HepG2 (cell line): ENCODE measurements around the gene SAMD13. TPM values are rescaled to one million over a fixed set of nuclear protein-coding genes. Genes with fewer than 3 reads are reported as not detected.

Experiments used
- ATAC-seq: fragments of 200-7000 bp; cut with Tn5 transposase; 3 replicates; pipeline ENCODE4 v1.9.1; 2020; ENCODE audit warnings: mild to moderate bottlenecking, moderate library complexity
- BruUV-seq: library from RNA; stranded (reverse); fragments of 400-500 nt; replicated peaks from 2 replicates; lab custom pipeline; 2021; lab: Mats Ljungman, UMichigan
- CTCF ChIA-PET: fragments of 300-600 bp; formaldehyde crosslinking; extraction: SDS; loops from one replicate; lab custom pipeline; 2021; ENCODE audit warnings: low total read pairs, inconsistent platforms, low intra/inter-chr PET ratio; lab: Yijun Ruan, JAX
- POLR2A ChIA-PET: fragments of 350-600 bp; sonication (Branson Sonifier 250); formaldehyde crosslinking; loops from one replicate; lab custom pipeline; 2020; ENCODE audit warnings: antibody characterized with exemption, inconsistent platforms; lab: Yijun Ruan, JAX
- DNase-seq: peaks from one replicate; pipeline ENCODE4 v3.0.0-alpha.2; 2015; ENCODE audit warnings: low spot score
- FAIRE-seq: peaks from 3 replicates; lab custom pipeline; 2011; peaks lifted over from hg19 to GRCh38; lab: Jason Lieb, UNC
- H2AFZ ChIP-seq: one replicate; pipeline ENCODE4 v1.6.1; 2011; ENCODE audit warnings: low read length, inconsistent platforms
- H3K27ac ChIP-seq: fragments of 300-600 bp; 3 replicates; pipeline ENCODE4 v1.8.0; 2011; ENCODE audit warnings: mixed run types, mild to moderate bottlenecking, mixed read lengths, low read length, inconsistent platforms; ENCODE audit not compliant: insufficient read depth; ENCODE audit errors: extremely low read length
- H3K27me3 ChIP-seq, 2 experiments: fragments of 200-600 bp in 1 of 2; 2 replicates in 1 of 2; 3 replicates in 1 of 2; pipeline versions ENCODE4 v1.6.0 to v1.8.0; 2011; ENCODE audit warnings: low read length in 2 of 2, mild to moderate bottlenecking in 2 of 2, moderate library complexity in 2 of 2, inconsistent platforms in 1 of 2; ENCODE audit not compliant: insufficient read depth in 2 of 2, control insufficient read depth in 1 of 2
- H3K36me3 ChIP-seq, 2 experiments: fragments of 200-600 bp in 1 of 2; replicated peaks in 1 of 2; 2 replicates in 1 of 2; 3 replicates in 1 of 2; pipeline versions ENCODE4 v1.5.1 to v1.8.0; 2011; ENCODE audit warnings: low read length in 2 of 2, inconsistent platforms in 1 of 2; ENCODE audit not compliant: insufficient read depth in 2 of 2, control insufficient read depth in 1 of 2
- H3K4me1 ChIP-seq: 2 replicates; pipeline ENCODE4 v1.5.1; 2012; ENCODE audit warnings: low read length, inconsistent platforms; ENCODE audit not compliant: insufficient read depth
- H3K4me2 ChIP-seq: 2 replicates; pipeline ENCODE4 v1.6.0; 2011; ENCODE audit warnings: low read depth, low read length, inconsistent platforms
- H3K4me3 ChIP-seq, 3 experiments: fragments of 200-600 bp in 1 of 3; sonication (generic), shearing (Covaris generic) in 1 of 3; replicated peaks in 1 of 3; 2 replicates each; pipeline ENCODE4 v1.5.1; 2011 to 2016; ENCODE audit warnings: low read length in 3 of 3, inconsistent platforms in 2 of 3, low read depth in 2 of 3, mild to moderate bottlenecking in 2 of 3, control low read depth in 1 of 3, mixed read lengths in 1 of 3; ENCODE audit not compliant: insufficient read depth in 1 of 3
- H3K79me2 ChIP-seq: one replicate; pipeline ENCODE4 v1.6.1; 2011; ENCODE audit warnings: low read length, inconsistent platforms; ENCODE audit not compliant: insufficient read depth
- H3K9ac ChIP-seq: 2 replicates; pipeline ENCODE4 v1.6.0; 2011; ENCODE audit warnings: mild to moderate bottlenecking, low read depth, low read length, inconsistent platforms; ENCODE audit not compliant: insufficient read depth
- H3K9me3 ChIP-seq: 2 replicates; pipeline ENCODE4 v1.5.1; 2012; ENCODE audit warnings: mild to moderate bottlenecking, low read length
- H4K20me1 ChIP-seq: 2 replicates; pipeline ENCODE4 v1.6.0; 2011; ENCODE audit warnings: inconsistent platforms, mild to moderate bottlenecking, low read length, moderate library complexity; ENCODE audit not compliant: insufficient read depth
- AHDC1 ChIP-seq: sonication (generic); formaldehyde crosslinking; IDR thresholded peaks from 2 replicates; pipeline ENCODE4 v1.5.1; 2020; ENCODE audit warnings: mild to moderate bottlenecking, missing genetic modification reagents, borderline replicate concordance
- EP300 ChIP-seq, 3 experiments: sonication (generic) in 1 of 3; formaldehyde crosslinking in 1 of 3; IDR thresholded peaks; 2 replicates each; pipeline versions ENCODE4 v1.5.1 to v1.6.1; 2011 to 2020; ENCODE audit warnings: low read depth in 2 of 3, low read length in 2 of 3, borderline replicate concordance in 1 of 3, improper control_type of control experiment in 1 of 3, mild to moderate bottlenecking in 1 of 3, missing genetic modification reagents in 1 of 3, moderate library complexity in 1 of 3
- GTF2F1 ChIP-seq: fragments of 150-350 bp; IDR thresholded peaks from 2 replicates; pipeline ENCODE4 v1.6.1; 2014; ENCODE audit warnings: low read length
- KAT8 ChIP-seq: IDR thresholded peaks from 2 replicates; pipeline ENCODE4 v1.6.1; 2016; ENCODE audit warnings: missing genetic modification reagents, missing compliant biosample characterization
- MTF2 ChIP-seq: sonication (generic); formaldehyde crosslinking; IDR thresholded peaks from 2 replicates; pipeline ENCODE4 v1.5.0; 2020; ENCODE audit warnings: missing genetic modification reagents, borderline replicate concordance
- NAIF1 ChIP-seq: sonication (generic); formaldehyde crosslinking; IDR thresholded peaks from 2 replicates; pipeline ENCODE4 v1.5.0; 2020; ENCODE audit warnings: mild to moderate bottlenecking, missing genetic modification reagents, borderline replicate concordance
- ZBTB14 ChIP-seq: sonication (generic); formaldehyde crosslinking; IDR thresholded peaks from 2 replicates; pipeline ENCODE4 v1.4.0; 2020; ENCODE audit warnings: missing genetic modification reagents
- WGBS: methylation state at CpG from one replicate; pipeline ENCODE4 v1.1.6; 2017; ENCODE audit warnings: low lambda C conversion rate; 5-methylcytosine and 5-hydroxymethylcytosine counted together
- in situ Hi-C: cut with HindIII; loops from 2 replicates; pipeline ENCODE4 v1.10.0; 2017; ENCODE audit warnings: low pct_unique_long_range_greater_than_20kb; ENCODE audit not compliant: extremely low pct_ligation_motif_present
- intact Hi-C: fragments of 100-400 bp; cut with micrococcal nuclease; formaldehyde crosslinking; loops from one replicate; pipeline ENCODE4 v1.10.0; 2022; ENCODE audit not compliant: unreplicated experiment
- polyA plus RNA-seq, 8 experiments: library from polyadenylated mRNA; depleted of rRNA in 3 of 8; stranded (reverse) in 7 of 8; unstranded in 1 of 8; fragments of >200 nt; fragmentation: Illumina TruSeq in 4 of 8; extraction: Trizol in 4 of 8; gene quantifications; 2 replicates each; pipeline versions ENCODE4 v1.2.1 to v1.2.3, GENCODE V29; 2011 to 2016; ENCODE audit warnings: low read depth in 4 of 8, missing spikeins in 1 of 8, mixed read lengths in 1 of 8; ENCODE audit not compliant: insufficient read depth in 1 of 8
- total RNA-seq, 5 experiments: library from RNA; depleted of rRNA; stranded (reverse); fragments of >200 nt; fragmentation: Illumina TruSeq; extraction: Trizol; gene quantifications; 2 replicates each; pipeline ENCODE4 v1.2.3, GENCODE V29; 2016; ENCODE audit warnings: low read depth in 1 of 5
- TF ChIP-seq, protein P1 (sequence below): sonication (generic); formaldehyde crosslinking; IDR thresholded peaks from 2 replicates; pipeline ENCODE4 v1.4.0; 2020; ENCODE audit warnings: missing genetic modification reagents
- TF ChIP-seq, protein P2 (sequence below): sonication (generic); formaldehyde crosslinking; IDR thresholded peaks from 2 replicates; pipeline ENCODE4 v1.5.0; 2020; ENCODE audit warnings: missing genetic modification reagents

The SAMD13 gene
- total and polyA plus RNA-seq, 2 of the 13 experiments (the other 11 are each of a cell fraction or from before 2014, with no cell fraction given) = 0.09 to 0.18 TPM

GRCh38 chr1:84293766-84294165 is 7.7 kb upstream of the SAMD13 start (continued):
- no peak for TF ChIP-seq AHDC1 (CRISPR knock-in tag)
- TF ChIP-seq, protein P1, sequence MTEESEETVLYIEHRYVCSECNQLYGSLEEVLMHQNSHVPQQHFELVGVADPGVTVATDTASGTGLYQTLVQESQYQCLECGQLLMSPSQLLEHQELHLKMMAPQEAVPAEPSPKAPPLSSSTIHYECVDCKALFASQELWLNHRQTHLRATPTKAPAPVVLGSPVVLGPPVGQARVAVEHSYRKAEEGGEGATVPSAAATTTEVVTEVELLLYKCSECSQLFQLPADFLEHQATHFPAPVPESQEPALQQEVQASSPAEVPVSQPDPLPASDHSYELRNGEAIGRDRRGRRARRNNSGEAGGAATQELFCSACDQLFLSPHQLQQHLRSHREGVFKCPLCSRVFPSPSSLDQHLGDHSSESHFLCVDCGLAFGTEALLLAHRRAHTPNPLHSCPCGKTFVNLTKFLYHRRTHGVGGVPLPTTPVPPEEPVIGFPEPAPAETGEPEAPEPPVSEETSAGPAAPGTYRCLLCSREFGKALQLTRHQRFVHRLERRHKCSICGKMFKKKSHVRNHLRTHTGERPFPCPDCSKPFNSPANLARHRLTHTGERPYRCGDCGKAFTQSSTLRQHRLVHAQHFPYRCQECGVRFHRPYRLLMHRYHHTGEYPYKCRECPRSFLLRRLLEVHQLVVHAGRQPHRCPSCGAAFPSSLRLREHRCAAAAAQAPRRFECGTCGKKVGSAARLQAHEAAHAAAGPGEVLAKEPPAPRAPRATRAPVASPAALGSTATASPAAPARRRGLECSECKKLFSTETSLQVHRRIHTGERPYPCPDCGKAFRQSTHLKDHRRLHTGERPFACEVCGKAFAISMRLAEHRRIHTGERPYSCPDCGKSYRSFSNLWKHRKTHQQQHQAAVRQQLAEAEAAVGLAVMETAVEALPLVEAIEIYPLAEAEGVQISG = no peak
- no peak for TF ChIP-seq NAIF1

- Histone ChIP-seq H3K9ac (no peak overlapping the region), H4K20me1 (no peaks in the 10 kb centered on the region), H3K4me2 (no peak overlapping the region), H3K36me3 (no peaks in the 10 kb centered on the region), H3K27me3 (peaks cover 0 to 10% of the 10 kb centered on the region in 2 experiments; a peak in 2 of 5 replicates), H3K27ac (no peak overlapping the region), H3K4me1 (peaks cover 6% of the 10 kb centered on the region; the same call in 1 of the 2 replicates), H2AFZ (no peak overlapping the region), H3K4me3 (no peak overlapping the region), H3K79me2 (no peaks in the 10 kb centered on the region), H3K9me3 (no peaks in the 10 kb centered on the region)
- no TSS peak for BruUV-seq
- ATAC-seq = no peak
- in situ Hi-C loops = no loop called here
- intact Hi-C loops = no loop called here
- no peak for FAIRE-seq
- ChIA-PET POLR2A (no interaction called here), CTCF (no interaction called here)
- no peak for DNase-seq
- 6% methylated on average over 3 of the region's 3 CpGs for WGBS
- TF ChIP-seq KAT8 = no peak
- no peak for TF ChIP-seq ZBTB14 (CRISPR knock-in tag)
- no peak for TF ChIP-seq MTF2 (CRISPR knock-in tag)
- TF ChIP-seq, protein P2, sequence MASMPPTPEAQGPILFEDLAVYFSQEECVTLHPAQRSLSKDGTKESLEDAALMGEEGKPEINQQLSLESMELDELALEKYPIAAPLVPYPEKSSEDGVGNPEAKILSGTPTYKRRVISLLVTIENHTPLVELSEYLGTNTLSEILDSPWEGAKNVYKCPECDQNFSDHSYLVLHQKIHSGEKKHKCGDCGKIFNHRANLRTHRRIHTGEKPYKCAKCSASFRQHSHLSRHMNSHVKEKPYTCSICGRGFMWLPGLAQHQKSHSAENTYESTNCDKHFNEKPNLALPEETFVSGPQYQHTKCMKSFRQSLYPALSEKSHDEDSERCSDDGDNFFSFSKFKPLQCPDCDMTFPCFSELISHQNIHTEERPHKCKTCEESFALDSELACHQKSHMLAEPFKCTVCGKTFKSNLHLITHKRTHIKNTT (CRISPR knock-in tag) = no peak
- TF ChIP-seq EP300 (IDR thresholded peaks at IDR 0.05; ENCODE audit: low read depth in 2 of 2, low read length in 2 of 2) = no peak
- no peak for TF ChIP-seq EP300 (CRISPR knock-in tag; IDR thresholded peaks at IDR 0.05; ENCODE audit: borderline replicate concordance)
- no peak for TF ChIP-seq GTF2F1
Observed at GRCh38 chr1:84294751-84295150, 6.8 kb upstream of the SAMD13 start.
